ENCODE measurements around the gene ETV4.

Gene ETV4

GRCh38 chr17:43483674-43484551 lies 62.2 kb downstream of the ETV4 start, which contains the start of gene DHX8:
DHX8 (plus strand) TSS chr17:43483975; CDS start chr17:43484038, 63 bp downstream.
- Histone ChIP-seq H3K9ac (ENCODE audit: low read depth, low read length) (peak within 1 kb of the TSS; percentile 89), H3K36me3 (ENCODE audit: control insufficient read depth, insufficient read depth, low read length) (no peaks in the 10 kb centered on the region), H3K4me1 (ENCODE audit: control insufficient read depth, insufficient read depth, low read length) (peaks cover 9% of the 10 kb centered on the region; the same call in 1 of the 2 replicates), H3K4me3 (ENCODE audit: low read depth, low read length) (peak within 1 kb of the TSS; percentile 89), H3K27ac (ENCODE audit: low read depth, low read length) (peak within 1 kb of the TSS; percentile 85), H3K9me3 (ENCODE audit: control insufficient read depth, insufficient read depth, low read length) (no peaks in the 10 kb centered on the region), H3K27me3 (ENCODE audit: control insufficient read depth, insufficient read depth, low read length) (no peaks in the 10 kb centered on the region)

- Histone ChIP-seq H3K36me3 (ENCODE audit: control insufficient read depth, insufficient read depth, low read length) (no peaks in the 10 kb centered on the region), H3K4me1 (ENCODE audit: control insufficient read depth, insufficient read depth, low read length) (peaks cover 9% of the 10 kb centered on the region; the same call in 1 of the 2 replicates), H3K9me3 (ENCODE audit: control insufficient read depth, insufficient read depth, low read length) (no peaks in the 10 kb centered on the region), H3K4me3 (ENCODE audit: low read depth, low read length) (no peak overlapping the region), H3K27ac (ENCODE audit: low read depth, low read length) (no peak overlapping the region), H3K27me3 (ENCODE audit: control insufficient read depth, insufficient read depth, low read length) (no peaks in the 10 kb centered on the region), H3K9ac (ENCODE audit: low read depth, low read length) (no peak overlapping the region)
These were observed 63.8 kb downstream of the ETV4 start for GRCh38 chr17:43482103-43483012.

GRCh38 chr17:43479948-43480347 lies 66.2 kb downstream of the ETV4 start:
- H3K4me1 ChIP-seq (ENCODE audit: control insufficient read depth, insufficient read depth, low read length), result peaks cover 5% of the 10 kb centered on the region; the same call in 1 of the 2 replicates
- no peak overlapping the region for H3K4me3 ChIP-seq (ENCODE audit: low read depth, low read length)
- H3K36me3 ChIP-seq (ENCODE audit: control insufficient read depth, insufficient read depth, low read length), result no peaks in the 10 kb centered on the region
- H3K9ac ChIP-seq (ENCODE audit: low read depth, low read length), result no peak overlapping the region
- no peaks in the 10 kb centered on the region for H3K9me3 ChIP-seq (ENCODE audit: control insufficient read depth, insufficient read depth, low read length)
- H3K27me3 ChIP-seq (ENCODE audit: control insufficient read depth, insufficient read depth, low read length), result no peaks in the 10 kb centered on the region
- no peak overlapping the region for H3K27ac ChIP-seq (ENCODE audit: low read depth, low read length)

Data from HUES48 (cell line).